Ectodermal cell (in vitro differentiated cells): ENCODE measurements around the gene MDM4. TPM values are rescaled to one million over a fixed set of nuclear protein-coding genes. Genes with fewer than 3 reads are reported as not detected.

ENCODE experiments used
- H3K27ac ChIP-seq: 2 replicates; pipeline ENCODE4 v1.7.0; 2013; ENCODE audit warnings: mild to moderate bottlenecking, low read depth, low read length; ENCODE audit not compliant: insufficient read depth, poor library complexity, severe bottlenecking
- H3K27me3 ChIP-seq: 2 replicates; pipeline ENCODE4 v1.7.0; 2013; ENCODE audit warnings: mild to moderate bottlenecking, low read length; ENCODE audit not compliant: insufficient read depth, control insufficient read depth, poor library complexity, severe bottlenecking
- H3K36me3 ChIP-seq: one replicate; pipeline ENCODE4 v1.7.0; 2013; ENCODE audit warnings: low read length; ENCODE audit not compliant: control insufficient read depth, insufficient read depth
- H3K4me1 ChIP-seq: one replicate; pipeline ENCODE4 v1.7.0; 2013; ENCODE audit warnings: low read length; ENCODE audit not compliant: control insufficient read depth, insufficient read depth
- H3K4me3 ChIP-seq: 2 replicates; pipeline ENCODE4 v1.7.0; 2013; ENCODE audit warnings: low read depth, low read length, control low read depth; ENCODE audit not compliant: insufficient read depth
- H3K9me3 ChIP-seq: 2 replicates; pipeline ENCODE4 v1.7.0; 2013; ENCODE audit warnings: mild to moderate bottlenecking, low read length, moderate library complexity; ENCODE audit not compliant: control insufficient read depth
- WGBS, 2 experiments: methylation state at CpG; one replicate each; pipeline ENCODE4 v1.1.7; 2013; ENCODE audit warnings: missing lambda C conversion rate in 2 of 2; 5-methylcytosine and 5-hydroxymethylcytosine counted together
- polyA plus RNA-seq, 4 experiments: library from polyadenylated mRNA; stranded (reverse); fragments of 50-300 nt; gene quantifications; one replicate each; pipeline ENCODE4 v1.2.3, GENCODE V29; 2013

Gene MDM4
- 30.4 TPM for polyA plus RNA-seq (2013, experiment 1 of 4)
- polyA plus RNA-seq (2013, experiment 2 of 4) = 36.2 TPM
- 18.6 TPM for polyA plus RNA-seq (2013, experiment 3 of 4)
- 21.0 TPM for polyA plus RNA-seq (2013, experiment 4 of 4)

- 1% methylated on average over 43 of the region's 43 CpGs for WGBS, 2 experiments
Measured at GRCh38 chr1:204516180-204516879, at the start of gene MDM4. TSS of gene MDM4 (plus strand) at chr1:204516406. CDS start at chr1:204525519, 9,113 bp downstream.

GRCh38 chr1:204466416-204467405 lies 49.5 kb upstream of the MDM4 start:
- Histone ChIP-seq H3K9me3 (no peaks in the 10 kb centered on the region), H3K4me1 (peaks cover 7% of the 10 kb centered on the region), H3K27me3 (no peaks in the 10 kb centered on the region), H3K4me3 (no peak overlapping the region), H3K36me3 (peaks cover 40% of the 10 kb centered on the region), H3K27ac (no peak overlapping the region)
- WGBS, 2 experiments = 85 to 88% methylated on average over 16 to 17 of the region's 17 CpGs

More at GRCh38 chr1:204516180-204516879, at the start of gene MDM4:
- Histone ChIP-seq H3K4me3 (peak within 1 kb of the TSS; percentile 76), H3K9me3 (no peaks in the 10 kb centered on the region), H3K27ac (peak within 1 kb of the TSS; percentile 86), H3K36me3 (peaks cover 3% of the 10 kb centered on the region), H3K27me3 (no peaks in the 10 kb centered on the region), H3K4me1 (no peaks in the 10 kb centered on the region)

- H3K4me1 ChIP-seq = peaks cover 7% of the 10 kb centered on the region
- no peak overlapping the region for H3K4me3 ChIP-seq
- H3K27me3 ChIP-seq = no peaks in the 10 kb centered on the region
- WGBS, 2 experiments = 94 to 96% methylated on average over 10 of the region's 10 CpGs
- H3K27ac ChIP-seq = no peak overlapping the region
- no peaks in the 10 kb centered on the region for H3K9me3 ChIP-seq
- H3K36me3 ChIP-seq = peaks cover 26% of the 10 kb centered on the region
Measured at GRCh38 chr1:204468206-204468605, 48.0 kb upstream of the MDM4 start.

GRCh38 chr1:204468766-204469302 lies 47.4 kb upstream of the MDM4 start:
- Histone ChIP-seq H3K9me3 (no peaks in the 10 kb centered on the region), H3K27ac (no peak overlapping the region), H3K36me3 (peaks cover 20% of the 10 kb centered on the region), H3K4me3 (no peak overlapping the region), H3K4me1 (peaks cover 14% of the 10 kb centered on the region), H3K27me3 (no peaks in the 10 kb centered on the region)
- 90 to 91% methylated on average over 18 of the region's 18 CpGs for WGBS, 2 experiments

- H3K36me3 ChIP-seq = peaks cover 16% of the 10 kb centered on the region
- H3K9me3 ChIP-seq = no peaks in the 10 kb centered on the region
- H3K4me3 ChIP-seq = no peak overlapping the region
- peaks cover 14% of the 10 kb centered on the region for H3K4me1 ChIP-seq
- H3K27me3 ChIP-seq = no peaks in the 10 kb centered on the region
- WGBS, 2 experiments = 96 to 97% methylated on average over 10 of the region's 10 CpGs
- no peak overlapping the region for H3K27ac ChIP-seq
Measured at GRCh38 chr1:204469304-204469703, 46.9 kb upstream of the MDM4 start.

GRCh38 chr1:204471687-204472086 lies 44.5 kb upstream of the MDM4 start:
- Histone ChIP-seq H3K27ac (no peak overlapping the region), H3K9me3 (no peaks in the 10 kb centered on the region), H3K27me3 (no peaks in the 10 kb centered on the region), H3K36me3 (peaks cover 11% of the 10 kb centered on the region), H3K4me1 (peaks cover 15% of the 10 kb centered on the region), H3K4me3 (no peak overlapping the region)
- 95 to 97% methylated on average over 4 of the region's 4 CpGs for WGBS, 2 experiments

- H3K9me3 ChIP-seq = no peaks in the 10 kb centered on the region
- WGBS, 2 experiments = 95 to 99% methylated on average over 2 of the region's 2 CpGs
- H3K4me3 ChIP-seq = no peak overlapping the region
- H3K27ac ChIP-seq = no peak overlapping the region
- no peaks in the 10 kb centered on the region for H3K27me3 ChIP-seq
- H3K36me3 ChIP-seq = peaks cover 11% of the 10 kb centered on the region
- H3K4me1 ChIP-seq = peaks cover 21% of the 10 kb centered on the region
Measured at GRCh38 chr1:204472660-204473059, 43.5 kb upstream of the MDM4 start.

- H3K36me3 ChIP-seq = peaks cover 11% of the 10 kb centered on the region
- no peak overlapping the region for H3K4me3 ChIP-seq
- 54 to 72% methylated on average over 1 of the region's 1 CpG for WGBS, 2 experiments
- H3K27ac ChIP-seq = peak overlapping the region; percentile 47
- no peaks in the 10 kb centered on the region for H3K9me3 ChIP-seq
- H3K4me1 ChIP-seq = peaks cover 29% of the 10 kb centered on the region
- no peaks in the 10 kb centered on the region for H3K27me3 ChIP-seq
Measured at GRCh38 chr1:204473400-204473965, 42.7 kb upstream of the MDM4 start.

- Histone ChIP-seq H3K27ac (no peak overlapping the region), H3K4me3 (no peak overlapping the region), H3K4me1 (peaks cover 40% of the 10 kb centered on the region), H3K27me3 (no peaks in the 10 kb centered on the region), H3K9me3 (no peaks in the 10 kb centered on the region), H3K36me3 (no peaks in the 10 kb centered on the region)
- WGBS, 2 experiments = 93 to 94% methylated on average over 9 of the region's 9 CpGs
Measured at GRCh38 chr1:204475656-204476432, 40.4 kb upstream of the MDM4 start.
